LNCaP clone FGC (cell line): ENCODE measurements around the gene PHYHIPL.

Experiments
- DNase-seq: peaks from one replicate; pipeline ENCODE4 v3.0.0-alpha.2; 2011; ENCODE audit warnings: low read depth
- H3K4me3 ChIP-seq: 2 replicates; pipeline ENCODE4 v1.5.1; 2011; ENCODE audit warnings: mild to moderate bottlenecking, low read depth, low read length, control low read depth
- CTCF ChIP-seq: IDR thresholded peaks from 2 replicates; pipeline ENCODE4 v1.5.1; 2012; ENCODE audit warnings: mild to moderate bottlenecking; ENCODE audit not compliant: control insufficient read depth, insufficient read depth; ENCODE audit errors: extremely low read depth

Gene PHYHIPL

GRCh38 chr10:59266321-59266720, 89.9 kb downstream of the PHYHIPL start:
- no peak overlapping the region for H3K4me3 ChIP-seq
- no peak for DNase-seq

GRCh38 chr10:59268460-59268859, 92.0 kb downstream of the PHYHIPL start:
- no peak for DNase-seq

More at GRCh38 chr10:59266321-59266720, 89.9 kb downstream of the PHYHIPL start:
- no peak for TF ChIP-seq CTCF

GRCh38 chr10:59269651-59270050, 93.2 kb downstream of the PHYHIPL start:
- no peak for TF ChIP-seq CTCF
- no peak overlapping the region for H3K4me3 ChIP-seq
- DNase-seq, result no peak

More at GRCh38 chr10:59268460-59268859, 92.0 kb downstream of the PHYHIPL start:
- H3K4me3 ChIP-seq, result no peak overlapping the region
- TF ChIP-seq CTCF, result no peak

- no peak for TF ChIP-seq CTCF
- DNase-seq, result no peak
- no peak overlapping the region for H3K4me3 ChIP-seq
Measured at GRCh38 chr10:59270492-59270891, 94.0 kb downstream of the PHYHIPL start.

GRCh38 chr10:59271160-59271559, 94.7 kb downstream of the PHYHIPL start:
- TF ChIP-seq CTCF, result no peak
- H3K4me3 ChIP-seq, result no peak overlapping the region
- DNase-seq, result no peak

- DNase-seq, result no peak
- TF ChIP-seq CTCF, result no peak
- H3K4me3 ChIP-seq, result no peak overlapping the region
Measured at GRCh38 chr10:59272061-59272460, 95.6 kb downstream of the PHYHIPL start.

- H3K4me3 ChIP-seq, result no peak overlapping the region
- no peak for DNase-seq
- no peak for TF ChIP-seq CTCF
Measured at GRCh38 chr10:59273445-59273844, 97.0 kb downstream of the PHYHIPL start.
